HG03103 (cell line): Measurements from ENCODE around the gene IGFBP6.

Source experiments
- ATAC-seq: cut with Tn5 transposase; IDR thresholded peaks from one replicate; pipeline ENCODE4 v1.9.1; 2021; ENCODE audit warnings: low read depth; ENCODE audit not compliant: unreplicated experiment

Gene IGFBP6

DNA sequence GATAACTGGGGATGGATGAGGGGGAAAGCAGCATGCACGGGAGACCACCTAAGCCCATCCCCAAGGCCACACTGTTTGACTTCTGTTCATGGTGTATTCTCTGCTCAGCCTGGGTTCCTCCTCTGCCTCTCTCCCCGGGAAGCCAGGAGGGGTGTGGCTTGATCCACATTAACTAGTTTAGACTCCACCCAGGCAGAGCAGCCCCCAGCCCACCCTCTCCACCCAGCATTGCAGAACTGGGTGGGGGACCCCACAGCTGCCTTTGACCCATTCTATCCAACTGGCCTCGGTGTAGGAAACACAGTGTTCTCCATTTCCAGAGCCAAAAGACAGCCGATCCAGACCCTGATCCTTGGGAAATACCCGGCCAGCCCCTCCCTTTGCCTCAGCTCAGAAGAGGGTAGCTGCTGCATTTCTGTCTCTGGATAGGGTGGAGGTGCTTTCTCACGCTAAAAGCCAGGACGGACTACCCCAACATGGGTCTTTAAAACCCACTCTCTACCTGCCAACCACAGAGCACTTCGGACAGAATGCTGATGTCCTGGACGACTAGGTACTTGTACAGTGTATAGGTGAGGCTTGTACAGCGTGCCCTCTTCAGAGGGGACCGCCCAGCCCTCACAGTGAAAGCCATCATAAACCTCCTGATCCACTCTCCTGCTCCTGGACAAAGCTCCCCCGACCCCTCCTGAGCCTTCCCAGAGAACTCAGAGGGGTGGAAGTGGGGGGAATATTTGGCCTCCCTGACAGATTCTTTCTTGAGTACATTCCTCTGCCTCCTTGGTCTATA lies 27.7 kb upstream of the IGFBP6 start:
- no peak for ATAC-seq

GRCh38 chr12:53070877-53071492 lies 26.5 kb upstream of the IGFBP6 start:
- no peak for ATAC-seq

GRCh38 chr12:53071591-53072551 lies 25.6 kb upstream of the IGFBP6 start:
- no peak for ATAC-seq

DNA sequence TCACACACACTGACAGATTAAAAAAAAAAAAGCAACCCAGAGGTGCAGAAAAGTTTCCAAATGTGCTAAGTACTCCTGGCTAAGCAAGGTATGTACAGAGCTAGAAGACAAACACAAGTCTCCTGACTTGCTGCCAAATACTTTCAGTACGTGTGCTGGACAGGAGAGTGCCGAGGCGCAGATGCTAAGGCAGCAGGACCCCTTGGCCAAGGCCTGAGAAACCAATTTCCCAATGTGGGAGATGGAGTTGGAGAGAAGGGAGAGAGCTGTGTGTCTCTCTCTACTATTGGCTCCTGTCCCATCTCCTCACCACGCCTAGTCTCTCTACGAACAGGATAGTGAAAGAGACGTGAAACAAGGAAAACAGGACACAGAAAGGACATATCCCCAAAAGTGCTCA lies 23.6 kb upstream of the IGFBP6 start:
- ATAC-seq = no peak

DNA sequence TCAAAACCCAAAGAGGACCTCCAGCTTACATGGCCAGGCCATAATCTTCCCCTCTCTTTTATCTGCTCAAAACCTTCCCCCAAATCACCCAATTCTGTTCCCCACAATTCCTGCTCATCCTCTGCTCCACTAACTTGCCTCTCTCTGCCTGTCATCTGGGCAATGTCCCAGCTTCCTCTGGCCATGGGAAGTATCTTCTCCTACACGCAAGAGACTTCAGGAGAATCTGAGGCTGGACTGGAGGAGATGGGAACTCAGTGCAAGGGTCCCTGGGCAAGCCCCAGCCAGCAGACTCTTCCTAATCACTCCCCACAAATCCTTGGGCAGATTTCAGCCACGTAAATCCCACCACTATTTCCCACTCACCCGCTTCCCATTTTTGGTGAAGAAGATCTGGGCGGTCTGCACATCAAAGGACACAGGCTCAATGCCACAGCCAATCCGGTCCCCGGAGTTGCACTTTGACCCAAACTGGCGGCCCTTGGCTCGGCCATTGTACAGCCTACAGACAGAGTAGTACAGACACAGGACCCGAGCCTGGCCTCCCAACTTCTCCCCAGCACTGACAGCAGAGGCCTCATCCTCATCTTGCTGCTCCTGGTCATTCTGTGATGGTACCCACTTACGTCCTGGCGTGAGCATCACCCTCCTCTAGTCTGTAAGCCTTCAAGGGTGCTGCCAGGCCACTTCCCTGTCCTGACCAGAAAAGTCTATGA lies 23.0 kb upstream of the IGFBP6 start:
- ATAC-seq = no peak

DNA sequence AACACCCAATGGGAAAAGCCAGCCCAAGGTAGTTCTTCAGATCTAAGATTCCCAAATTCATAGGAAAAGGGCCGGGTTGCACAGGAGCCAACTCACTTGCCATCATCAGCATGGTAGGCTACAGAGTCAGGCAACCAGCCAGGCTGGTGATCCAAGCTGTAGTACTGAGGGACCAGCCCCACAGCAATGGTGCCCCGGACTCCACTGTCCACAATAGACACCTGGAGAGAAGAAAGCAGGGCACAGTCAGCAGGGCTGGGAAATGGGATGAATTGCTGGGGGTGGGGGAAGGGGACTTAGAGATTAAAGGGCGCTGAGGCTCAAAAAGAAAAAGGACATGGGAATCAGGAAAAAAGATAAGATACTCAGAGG lies 22.5 kb upstream of the IGFBP6 start:
- no peak for ATAC-seq

GRCh38 chr12:53076461-53076860 lies 21.0 kb upstream of the IGFBP6 start:
- ATAC-seq = no peak

- no peak for ATAC-seq
These were observed 20.4 kb upstream of the IGFBP6 start for GRCh38 chr12:53077030-53077429.

- peak; percentile 11 for ATAC-seq
These were observed 18.8 kb upstream of the IGFBP6 start for GRCh38 chr12:53078425-53079225.

GRCh38 chr12:53079226-53080117 lies 18.0 kb upstream of the IGFBP6 start, which contains the start of gene SPRYD3:
TSS of gene SPRYD3 (minus strand) at chr12:53079390. CDS start at chr12:53079333, 57 bp downstream.
- peak; percentile 97 for ATAC-seq

GRCh38 chr12:53082637-53083175 lies 14.8 kb upstream of the IGFBP6 start:
- no peak for ATAC-seq

DNA sequence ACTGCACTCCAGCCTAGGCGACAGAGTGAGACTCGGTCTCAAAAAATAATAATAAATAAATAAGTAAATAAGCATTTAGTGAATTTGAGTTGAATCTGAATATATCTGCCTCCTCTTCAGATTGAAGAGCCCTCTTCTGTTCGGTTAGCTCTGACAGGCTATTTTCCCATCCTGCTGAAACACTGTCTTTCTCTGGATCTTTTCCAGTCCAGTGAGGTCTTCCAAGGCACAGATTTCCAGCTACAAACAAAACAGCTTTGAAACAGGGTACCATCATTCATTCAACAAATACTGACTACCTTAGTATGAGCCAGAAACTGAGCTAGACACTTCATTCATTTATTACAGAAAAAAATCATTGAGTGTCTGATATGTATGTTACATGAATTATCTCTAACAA lies 11.1 kb upstream of the IGFBP6 start:
- ATAC-seq = no peak

DNA sequence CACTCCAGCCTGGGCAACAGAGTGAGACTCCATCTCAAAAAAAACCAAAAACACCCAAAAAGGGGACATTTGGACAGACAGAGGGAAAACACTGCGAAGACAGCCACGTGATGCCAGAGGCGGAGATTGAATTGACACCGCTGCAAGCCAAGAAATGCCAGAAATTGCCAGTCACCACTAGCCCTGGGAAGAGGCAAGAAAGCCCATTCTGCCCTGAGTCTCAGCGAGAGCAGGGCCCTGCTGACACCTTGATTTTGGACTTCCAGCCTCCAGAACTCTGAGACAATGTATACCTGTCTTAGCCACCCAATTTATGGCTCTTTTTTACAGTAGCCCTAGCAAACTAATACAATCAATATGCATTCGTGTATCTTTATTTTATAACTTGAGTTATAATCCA lies 7.4 kb upstream of the IGFBP6 start:
- ATAC-seq = no peak

DNA sequence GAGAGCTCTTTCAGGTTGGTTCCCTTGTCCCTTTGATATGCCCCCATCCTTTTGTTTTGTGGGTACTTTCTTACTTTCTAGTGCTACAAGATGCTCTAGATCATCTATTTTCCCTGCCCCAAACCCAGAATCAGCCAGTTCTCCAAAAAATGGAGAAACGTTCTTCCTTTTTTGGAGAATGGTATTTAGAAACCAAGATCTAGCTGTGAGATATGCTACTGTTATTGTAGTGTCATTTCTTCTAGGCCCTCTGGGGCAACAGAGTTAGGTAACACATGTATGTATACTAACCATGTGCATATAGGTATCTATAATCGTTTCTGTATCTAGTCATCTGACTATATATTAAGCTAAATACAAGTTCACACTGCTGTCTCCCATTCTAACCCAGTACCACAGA lies 6.9 kb upstream of the IGFBP6 start:
- no peak for ATAC-seq

DNA sequence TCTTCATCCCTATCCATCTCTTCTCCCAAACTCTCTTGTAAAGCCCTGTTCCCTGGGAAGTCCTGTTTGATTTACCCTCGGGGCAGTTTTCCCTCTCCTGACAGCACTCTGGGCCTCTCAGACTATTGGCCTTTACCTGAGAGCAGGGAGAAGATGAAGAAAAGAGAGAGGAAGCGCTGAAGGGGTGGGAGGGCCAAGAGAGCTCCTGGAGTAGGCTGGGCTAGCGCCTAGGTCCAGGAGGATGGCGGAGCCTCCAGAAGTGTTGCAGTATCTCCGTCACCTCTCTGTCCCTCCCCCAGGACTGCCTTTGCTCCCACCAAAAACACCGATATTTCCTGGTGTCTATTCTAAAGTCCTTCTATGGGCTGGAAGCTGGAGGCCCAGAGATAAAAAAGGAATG lies 5.7 kb upstream of the IGFBP6 start:
- ATAC-seq = no peak

DNA sequence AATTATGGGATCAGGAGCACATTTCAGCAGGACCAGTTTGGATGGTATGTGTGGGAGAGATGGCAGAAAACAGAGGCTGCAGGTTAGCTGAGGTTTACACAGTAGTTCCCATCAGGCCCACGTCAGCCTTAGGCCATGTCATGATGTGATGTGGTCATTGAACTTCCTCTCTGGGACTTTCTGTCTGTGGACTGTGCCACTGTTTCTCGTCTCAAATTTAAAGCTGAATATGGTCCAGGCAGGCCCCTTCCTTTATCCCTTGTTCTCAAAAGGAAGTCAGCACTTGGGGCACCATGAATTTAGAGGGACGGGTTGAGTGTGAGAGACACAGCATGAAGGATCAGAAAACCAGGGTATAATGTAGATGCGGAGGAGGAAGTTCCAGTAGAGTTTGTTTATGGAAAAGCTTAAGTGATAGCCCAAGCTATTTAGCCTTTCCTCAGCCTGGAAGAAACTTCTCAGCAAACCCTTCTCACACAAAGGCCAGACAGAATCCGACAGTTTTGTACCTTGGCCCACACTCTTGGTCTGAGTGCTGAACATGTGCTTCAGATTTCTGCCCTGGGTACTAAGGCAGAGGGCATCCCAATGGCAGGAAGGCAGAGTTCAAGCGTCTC lies 3.6 kb upstream of the IGFBP6 start:
- no peak for ATAC-seq

GRCh38 chr12:53094394-53094787 lies 3.1 kb upstream of the IGFBP6 start:
- ATAC-seq = no peak
